Small intestine (tissue), 7 donors: ENCODE data around the gene VEGFB. TPM values are rescaled to one million over a fixed set of nuclear protein-coding genes. Genes with fewer than 3 reads are reported as not detected.

Experiments
- DNase-seq, 2 donors: peaks; one replicate each; pipeline versions ENCODE4 v3.0.0 to v3.0.0-alpha.2; 2013
- FAIRE-seq: peaks from 2 replicates; lab custom pipeline; 2012; peaks lifted over from hg19 to GRCh38; lab: Jason Lieb, UNC
- H3K27ac ChIP-seq, 3 donors: one replicate each; pipeline ENCODE4 v1.5.1; 2013; ENCODE audit warnings: low read length in 2 of 3, mild to moderate bottlenecking in 2 of 3, control low read depth in 1 of 3, inconsistent platforms in 1 of 3, low read depth in 1 of 3, moderate library complexity in 1 of 3
- H3K27me3 ChIP-seq, 3 donors: one replicate each; pipeline ENCODE4 v1.6.1; 2013; ENCODE audit warnings: low read length in 3 of 3, inconsistent platforms in 1 of 3; ENCODE audit not compliant: control insufficient read depth in 3 of 3, insufficient read depth in 3 of 3
- H3K36me3 ChIP-seq, 3 donors: one replicate each; pipeline ENCODE4 v1.6.1; 2013; ENCODE audit warnings: low read length in 3 of 3, inconsistent platforms in 1 of 3, low read depth in 1 of 3, mild to moderate bottlenecking in 1 of 3, moderate library complexity in 1 of 3; ENCODE audit not compliant: control insufficient read depth in 3 of 3, insufficient read depth in 2 of 3
- H3K4me1 ChIP-seq, 3 donors: one replicate each; pipeline ENCODE4 v1.6.1; 2013; ENCODE audit warnings: low read length in 2 of 3, inconsistent platforms in 1 of 3, low read depth in 1 of 3, mild to moderate bottlenecking in 1 of 3, moderate library complexity in 1 of 3; ENCODE audit not compliant: control insufficient read depth in 3 of 3, insufficient read depth in 2 of 3
- H3K4me3 ChIP-seq, 3 donors: one replicate each; pipeline ENCODE4 v1.5.1; 2013; ENCODE audit warnings: low read length in 3 of 3, control low read depth in 1 of 3, inconsistent platforms in 1 of 3, low read depth in 1 of 3, mild to moderate bottlenecking in 1 of 3, moderate library complexity in 1 of 3
- H3K9me3 ChIP-seq, 2 donors: one replicate each; pipeline ENCODE4 v1.6.1; 2013; ENCODE audit warnings: low read depth in 1 of 2, low read length in 1 of 2; ENCODE audit not compliant: control insufficient read depth in 2 of 2, insufficient read depth in 1 of 2
- WGBS, 3 donors: extraction: QIAGEN DNeasy Blood & Tissue Kit; methylation state at CpG; one replicate each; pipeline ENCODE4 v1.1.7; 2013; 5-methylcytosine and 5-hydroxymethylcytosine counted together
- polyA plus RNA-seq, 4 donors: library from polyadenylated mRNA; stranded (reverse) in 3 of 4; unstranded in 1 of 4; fragments of 200-250 nt in 3 of 4; fragments of 120-200 nt in 1 of 4; gene quantifications; one replicate each; pipeline versions ENCODE4 v1.2.1 to v1.2.3, GENCODE V29; 2013
- donor health status: healthy with polysubstance abuse.
- donor health status: control.
- donor health status: control.
- donor health status: Bipolar disorder and iron deficiency.
- donor health status: healthy.

Gene VEGFB
- polyA plus RNA-seq, 4 donors, result 34.8 to 109 (median 48.1) TPM

DNA sequence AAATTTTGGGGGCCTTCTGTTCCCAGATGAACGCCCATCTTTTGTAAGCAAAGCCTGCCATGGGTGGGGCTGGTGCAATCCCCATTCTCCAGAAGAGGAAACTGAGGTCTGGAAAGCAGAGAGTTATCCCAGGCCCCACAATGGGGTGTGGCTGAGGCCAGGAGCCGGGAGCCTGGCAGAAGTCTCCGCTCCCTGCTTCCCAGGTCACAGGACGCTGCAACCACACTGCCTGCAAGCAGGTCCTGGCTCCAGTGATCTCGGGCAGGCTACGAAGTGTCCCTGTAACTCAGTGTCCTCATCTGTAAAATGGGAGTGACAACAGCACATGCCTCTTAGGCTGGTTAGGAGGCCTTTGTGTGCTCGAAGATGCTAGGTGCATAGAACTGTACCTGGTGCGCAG, 18.7 kb downstream of the VEGFB start:
- no peak for FAIRE-seq
- Histone ChIP-seq H3K27ac (peak overlapping the region; percentile 49 to 99 (median 96)), H3K9me3 (no peaks in the 10 kb centered on the region), H3K36me3 (peaks cover 7 to 55% (median 22%) of the 10 kb centered on the region in 3 donors), H3K4me3 (peak overlapping the region; percentile 61 to 94 (median 85)), H3K4me1 (peaks cover 0 to 32% (median 3%) of the 10 kb centered on the region in 3 donors), H3K27me3 (no peaks in the 10 kb centered on the region)
- no peak for DNase-seq
- WGBS, 3 donors, result 22 to 55% (median 39%) methylated on average over 8 of the region's 8 CpGs

DNA sequence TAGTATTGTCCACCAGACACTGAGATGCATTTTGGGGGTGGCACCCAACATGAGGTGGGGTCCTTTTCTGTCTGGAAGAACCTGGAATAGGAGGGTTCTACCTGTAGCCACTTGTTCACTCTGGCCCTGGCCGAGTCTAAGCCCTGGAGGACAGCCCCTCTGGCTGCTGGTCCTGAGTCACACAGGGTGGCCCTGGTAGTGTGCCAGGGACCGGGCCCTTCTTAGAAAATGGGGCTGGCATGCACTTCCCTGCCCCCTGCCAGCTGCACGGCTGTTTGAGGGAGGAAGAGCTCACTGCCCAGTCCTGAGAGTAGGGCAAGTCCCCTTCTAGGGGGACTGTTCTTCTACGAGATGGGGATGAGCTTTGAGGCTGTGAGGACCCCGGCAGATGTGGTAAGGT, 19.1 kb downstream of the VEGFB start:
- FAIRE-seq, result no peak

DNA sequence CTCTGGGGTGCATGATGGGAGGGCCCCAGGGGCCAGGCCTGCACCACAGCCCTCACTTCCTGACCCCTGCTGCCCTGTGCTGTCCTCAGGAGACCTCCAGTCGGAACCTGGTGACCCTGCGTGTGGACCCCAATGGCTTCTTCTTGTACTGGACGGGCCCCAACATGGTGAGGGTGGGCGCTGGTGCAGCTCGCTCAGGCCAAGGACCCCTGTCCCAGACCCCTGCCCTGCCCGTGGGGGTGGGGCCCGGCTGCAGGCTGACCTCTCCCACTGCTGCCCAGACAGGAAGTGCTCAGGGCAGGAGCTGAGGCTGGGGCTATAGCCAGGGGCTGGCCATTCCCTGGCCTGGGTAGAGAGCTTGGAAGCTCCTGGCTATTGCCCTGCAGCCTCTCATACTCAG, 19.9 kb downstream of the VEGFB start:
- Histone ChIP-seq H3K27me3 (no peaks in the 10 kb centered on the region), H3K36me3 (peaks cover 9 to 68% (median 32%) of the 10 kb centered on the region in 3 donors), H3K9me3 (no peaks in the 10 kb centered on the region), H3K4me1 (peaks cover 0 to 20% (median 3%) of the 10 kb centered on the region in 3 donors), H3K4me3 (no peak overlapping the region), H3K27ac (no peak overlapping the region)
- WGBS, 3 donors, result 84 to 88% (median 85%) methylated on average over 7 of the region's 7 CpGs
- DNase-seq, result no peak
- FAIRE-seq, result no peak

More for the DNA sequence above, 19.1 kb downstream of the VEGFB start:
- Histone ChIP-seq H3K27me3 (no peaks in the 10 kb centered on the region), H3K4me1 (peaks cover 0 to 28% (median 3%) of the 10 kb centered on the region in 3 donors), H3K9me3 (no peaks in the 10 kb centered on the region), H3K36me3 (peaks cover 7 to 60% (median 27%) of the 10 kb centered on the region in 3 donors), H3K27ac (peak overlapping the region in 1 of 3 donors; percentile 41), H3K4me3 (peak overlapping the region in 2 of 3 donors; percentile 85 to 94)
- WGBS, 3 donors, result 38 to 51% (median 46%) methylated on average over 5 of the region's 5 CpGs
- DNase-seq, result no peak

DNA sequence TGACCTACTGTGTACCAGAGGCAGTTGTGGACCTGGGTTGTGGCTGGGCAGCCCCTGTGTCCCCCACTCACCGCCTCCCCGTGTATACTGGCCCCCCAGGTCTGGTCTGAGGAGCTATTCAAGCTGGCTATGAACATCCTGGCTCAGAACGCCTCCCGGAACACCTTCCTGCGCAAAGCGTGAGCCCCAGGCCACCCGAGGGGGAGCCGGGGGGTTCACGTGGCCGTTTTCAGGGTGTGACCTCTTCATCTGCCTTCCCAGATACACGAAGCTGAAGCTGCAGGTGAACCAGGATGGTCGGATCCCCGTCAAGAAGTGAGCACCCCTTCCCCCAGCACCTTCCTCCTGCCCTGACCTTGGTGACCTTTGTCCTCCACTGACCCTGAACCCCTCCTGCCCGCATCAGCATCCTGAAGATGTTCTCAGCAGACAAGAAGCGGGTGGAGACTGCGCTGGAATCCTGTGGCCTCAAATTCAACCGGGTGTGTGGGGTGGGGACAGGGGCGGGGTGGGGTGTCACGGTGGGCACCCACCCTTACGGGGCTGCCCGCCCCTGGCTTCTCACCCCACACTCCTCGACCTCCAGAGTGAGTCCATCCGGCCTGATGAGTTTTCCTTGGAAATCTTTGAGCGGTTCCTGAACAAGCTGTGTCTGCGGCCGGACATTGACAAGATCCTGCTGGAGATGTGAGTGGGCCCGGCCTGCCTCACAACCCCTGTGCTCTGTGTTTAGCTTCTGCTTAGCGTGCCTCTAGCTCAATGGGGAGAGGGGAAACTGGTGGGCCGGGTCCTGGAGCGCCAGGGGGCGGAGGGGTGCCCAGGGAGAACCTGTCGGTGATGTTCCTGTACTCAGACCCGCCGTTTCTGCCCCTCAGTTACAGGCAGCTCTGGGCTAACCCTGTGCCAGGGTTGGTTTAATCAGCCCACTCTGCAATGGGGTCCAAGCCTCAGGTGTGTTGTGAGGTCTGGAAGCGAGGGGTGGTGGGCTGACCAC, 21.0 kb downstream of the VEGFB start:
- FAIRE-seq (no peak), DNase-seq (no peak)
- Histone ChIP-seq H3K27me3 (no peaks in the 10 kb centered on the region), H3K36me3 (peaks cover 9 to 77% (median 42%) of the 10 kb centered on the region in 3 donors), H3K4me3 (no peak overlapping the region), H3K9me3 (no peaks in the 10 kb centered on the region), H3K27ac (peak overlapping the region in 1 of 3 donors; percentile 9), H3K4me1 (peaks cover 0 to 11% (median 3%) of the 10 kb centered on the region in 3 donors)
- 79 to 83% (median 80%) methylated on average over 35 of the region's 35 CpGs for WGBS, 3 donors

DNA sequence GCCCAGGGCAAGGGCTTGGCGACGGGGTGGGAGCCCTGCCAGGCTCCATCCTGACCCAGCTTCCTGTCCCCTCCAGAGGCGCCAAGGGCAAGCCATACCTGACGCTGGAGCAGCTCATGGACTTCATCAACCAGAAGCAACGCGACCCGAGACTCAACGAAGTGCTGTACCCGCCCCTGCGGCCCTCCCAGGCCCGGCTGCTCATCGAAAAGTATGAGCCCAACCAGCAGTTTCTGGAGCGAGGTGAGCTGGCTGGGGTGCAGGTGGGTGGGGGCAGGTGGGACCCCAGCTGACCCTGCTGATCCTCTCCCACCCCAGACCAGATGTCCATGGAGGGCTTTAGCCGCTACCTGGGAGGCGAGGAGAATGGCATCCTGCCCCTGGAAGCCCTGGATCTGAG, 21.9 kb downstream of the VEGFB start:
- H3K36me3 ChIP-seq, result peaks cover 13 to 84% (median 45%) of the 10 kb centered on the region in 3 donors
- H3K4me3 ChIP-seq, result no peak overlapping the region
- DNase-seq, result no peak
- FAIRE-seq, result no peak
- no peak overlapping the region for H3K27ac ChIP-seq
- no peaks in the 10 kb centered on the region for H3K9me3 ChIP-seq
- H3K4me1 ChIP-seq, result peaks cover 0 to 5% (median 0%) of the 10 kb centered on the region in 3 donors
- WGBS, 3 donors, result 85 to 87% (median 86%) methylated on average over 15 of the region's 15 CpGs
- no peaks in the 10 kb centered on the region for H3K27me3 ChIP-seq

DNA sequence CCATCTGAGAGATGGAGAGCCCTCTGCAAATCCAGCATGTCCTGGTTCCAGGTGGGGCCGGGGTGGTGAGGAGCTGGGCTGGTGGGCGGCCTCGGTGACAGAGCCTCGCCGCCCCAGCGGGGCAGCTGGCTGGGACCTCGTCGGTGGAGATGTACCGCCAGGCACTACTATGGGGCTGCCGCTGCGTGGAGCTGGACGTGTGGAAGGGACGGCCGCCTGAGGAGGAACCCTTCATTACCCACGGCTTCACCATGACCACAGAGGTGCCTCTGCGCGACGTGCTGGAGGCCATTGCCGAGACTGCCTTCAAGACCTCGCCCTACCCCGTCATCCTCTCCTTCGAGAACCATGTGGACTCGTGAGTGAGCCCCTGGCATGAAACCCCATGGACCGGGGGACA, 24.0 kb downstream of the VEGFB start:
- WGBS, 3 donors, result 90 to 92% (median 91%) methylated on average over 20 to 24 of the region's 24 CpGs
- FAIRE-seq, result no peak
- H3K9me3 ChIP-seq, result no peaks in the 10 kb centered on the region
- peaks cover 28 to 98% (median 61%) of the 10 kb centered on the region in 3 donors for H3K36me3 ChIP-seq
- H3K27ac ChIP-seq, result no peak overlapping the region
- H3K4me1 ChIP-seq, result peaks cover 0 to under 1% (median 0%) of the 10 kb centered on the region in 3 donors
- H3K27me3 ChIP-seq, result no peaks in the 10 kb centered on the region
- no peak overlapping the region for H3K4me3 ChIP-seq
- no peak for DNase-seq

DNA sequence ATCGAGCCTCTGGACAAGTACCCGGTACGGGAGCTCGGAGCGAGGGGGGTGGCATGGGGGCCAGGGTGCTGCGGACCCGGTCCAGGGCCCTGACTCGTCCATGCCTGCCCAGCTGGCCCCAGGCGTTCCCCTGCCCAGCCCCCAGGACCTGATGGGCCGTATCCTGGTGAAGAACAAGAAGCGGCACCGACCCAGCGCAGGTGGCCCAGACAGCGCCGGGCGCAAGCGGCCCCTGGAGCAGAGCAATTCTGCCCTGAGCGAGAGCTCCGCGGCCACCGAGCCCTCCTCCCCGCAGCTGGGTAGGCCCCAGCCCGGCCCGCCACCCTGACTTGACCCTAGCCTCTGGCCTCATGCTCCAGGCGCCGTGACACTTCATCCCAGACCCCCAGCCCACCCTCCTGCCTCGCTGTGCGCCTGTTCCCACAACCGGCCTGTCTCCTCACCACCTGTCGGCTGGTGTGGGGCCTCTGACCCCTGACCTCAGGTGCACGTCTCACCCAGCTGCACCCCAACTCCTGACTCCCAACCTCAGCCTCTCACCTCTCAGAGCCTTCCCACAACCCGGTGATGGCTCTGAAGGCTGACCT, 24.7 kb downstream of the VEGFB start:
- Histone ChIP-seq H3K4me1 (no peaks in the 10 kb centered on the region), H3K4me3 (no peak overlapping the region), H3K36me3 (peaks cover 32 to 98% (median 66%) of the 10 kb centered on the region in 3 donors), H3K27me3 (no peaks in the 10 kb centered on the region), H3K9me3 (no peaks in the 10 kb centered on the region), H3K27ac (no peak overlapping the region)
- FAIRE-seq (no peak), DNase-seq (no peak)
- 91 to 92% (median 91%) methylated on average over 29 to 32 of the region's 32 CpGs for WGBS, 3 donors

DNA sequence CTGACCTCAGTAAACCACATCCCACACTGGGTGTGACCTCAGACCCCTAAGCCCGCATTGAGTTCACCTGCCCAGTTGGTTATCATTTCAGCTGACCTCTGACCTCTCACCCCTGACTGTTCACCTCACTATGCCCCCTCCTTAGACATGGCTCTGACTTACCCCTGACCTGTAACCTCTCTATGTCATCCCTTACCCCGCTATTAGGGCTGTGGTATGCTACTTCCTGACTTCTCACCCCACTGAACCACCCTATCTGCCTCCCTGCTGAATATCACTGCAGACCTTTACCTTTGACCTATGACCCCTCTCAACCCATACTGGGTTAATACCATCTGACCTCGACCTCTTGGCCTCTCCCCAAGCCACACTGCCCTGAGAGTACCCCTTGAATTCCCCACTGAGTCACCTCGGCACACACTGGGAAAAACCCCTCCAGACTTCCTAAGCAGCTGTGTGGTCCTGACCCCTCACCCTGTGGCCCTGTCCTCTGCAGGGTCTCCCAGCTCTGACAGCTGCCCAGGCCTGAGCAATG, 25.2 kb downstream of the VEGFB start:
- 64 to 74% (median 64%) methylated on average over 4 of the region's 4 CpGs for WGBS, 3 donors
- Histone ChIP-seq H3K4me1 (no peaks in the 10 kb centered on the region), H3K4me3 (no peak overlapping the region), H3K27me3 (no peaks in the 10 kb centered on the region), H3K27ac (no peak overlapping the region), H3K36me3 (peaks cover 32 to 98% (median 67%) of the 10 kb centered on the region in 3 donors), H3K9me3 (no peaks in the 10 kb centered on the region)
- DNase-seq, result no peak
- no peak for FAIRE-seq
